ENCODE results near the gene NKG7. TPM values are rescaled to one million over a fixed set of nuclear protein-coding genes. Genes with fewer than 3 reads are reported as not detected.

Gene NKG7
- total and polyA plus RNA-seq, 2 experiments from 2014 or later: not detected

DNA sequence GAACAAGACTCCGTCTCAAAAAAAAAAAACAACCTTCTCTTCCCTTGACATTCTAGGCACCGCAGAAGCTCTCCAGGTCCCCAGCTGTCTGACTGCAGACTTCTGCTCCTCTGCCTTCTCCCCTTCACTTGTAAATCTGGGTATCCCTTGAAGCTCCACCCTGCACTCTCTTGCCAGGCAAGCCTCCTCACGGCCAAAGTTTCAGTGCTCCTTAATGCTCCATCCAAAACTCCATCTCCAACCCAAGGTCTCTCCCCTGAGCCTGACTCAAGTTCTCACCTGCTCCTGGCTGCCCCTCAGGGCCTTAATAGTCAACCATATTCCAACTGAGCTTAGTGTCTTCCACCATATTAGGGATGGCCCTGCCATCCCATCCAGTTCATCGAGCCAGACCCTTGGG lies 2.2 kb downstream of the NKG7 start:
- H3K4me1 ChIP-seq (ENCODE audit: insufficient read depth): peaks cover 12% of the 10 kb centered on the region; the same call in 1 of the 2 replicates
- no peaks in the 10 kb centered on the region; the same call in 2 of the 3 replicates for H3K9me3 Mint-ChIP-seq
- no peak overlapping the region for H3K27ac ChIP-seq (ENCODE audit: low read depth)
- no peak overlapping the region for H2AFZ ChIP-seq
- H3K36me3 ChIP-seq (ENCODE audit: insufficient read depth): no peaks in the 10 kb centered on the region
- no peaks in the 10 kb centered on the region for H4K20me1 ChIP-seq (replicated peaks; ENCODE audit: insufficient read depth)
- H3K4me1 Mint-ChIP-seq: peaks cover 15% of the 10 kb centered on the region
- no peaks in the 10 kb centered on the region for H3K27me3 ChIP-seq (ENCODE audit: insufficient read depth)
- peaks cover 20% of the 10 kb centered on the region for H3K27me3 Mint-ChIP-seq (ENCODE audit: insufficient read depth, low read depth, poor library complexity)
- 0 out of 2 replicates have a peak, but pooled peaks cover 4% of the 10 kb centered on the region for H3K79me2 ChIP-seq (replicated peaks; ENCODE audit: insufficient read depth)
- no peak overlapping the region; the same call in 2 of the 3 replicates for H3K4me3 Mint-ChIP-seq
- 0 out of 2 replicates have a peak, but pooled peaks cover 2% of the 10 kb centered on the region for H3K9me2 ChIP-seq (ENCODE audit: insufficient read depth)
- H3K27ac Mint-ChIP-seq: no peak overlapping the region
- TF ChIP-seq ZNF331 (CRISPR knock-in tag; IDR thresholded peaks at IDR 0.05; ENCODE audit: low read depth): no peak
- TF ChIP-seq, protein P1, sequence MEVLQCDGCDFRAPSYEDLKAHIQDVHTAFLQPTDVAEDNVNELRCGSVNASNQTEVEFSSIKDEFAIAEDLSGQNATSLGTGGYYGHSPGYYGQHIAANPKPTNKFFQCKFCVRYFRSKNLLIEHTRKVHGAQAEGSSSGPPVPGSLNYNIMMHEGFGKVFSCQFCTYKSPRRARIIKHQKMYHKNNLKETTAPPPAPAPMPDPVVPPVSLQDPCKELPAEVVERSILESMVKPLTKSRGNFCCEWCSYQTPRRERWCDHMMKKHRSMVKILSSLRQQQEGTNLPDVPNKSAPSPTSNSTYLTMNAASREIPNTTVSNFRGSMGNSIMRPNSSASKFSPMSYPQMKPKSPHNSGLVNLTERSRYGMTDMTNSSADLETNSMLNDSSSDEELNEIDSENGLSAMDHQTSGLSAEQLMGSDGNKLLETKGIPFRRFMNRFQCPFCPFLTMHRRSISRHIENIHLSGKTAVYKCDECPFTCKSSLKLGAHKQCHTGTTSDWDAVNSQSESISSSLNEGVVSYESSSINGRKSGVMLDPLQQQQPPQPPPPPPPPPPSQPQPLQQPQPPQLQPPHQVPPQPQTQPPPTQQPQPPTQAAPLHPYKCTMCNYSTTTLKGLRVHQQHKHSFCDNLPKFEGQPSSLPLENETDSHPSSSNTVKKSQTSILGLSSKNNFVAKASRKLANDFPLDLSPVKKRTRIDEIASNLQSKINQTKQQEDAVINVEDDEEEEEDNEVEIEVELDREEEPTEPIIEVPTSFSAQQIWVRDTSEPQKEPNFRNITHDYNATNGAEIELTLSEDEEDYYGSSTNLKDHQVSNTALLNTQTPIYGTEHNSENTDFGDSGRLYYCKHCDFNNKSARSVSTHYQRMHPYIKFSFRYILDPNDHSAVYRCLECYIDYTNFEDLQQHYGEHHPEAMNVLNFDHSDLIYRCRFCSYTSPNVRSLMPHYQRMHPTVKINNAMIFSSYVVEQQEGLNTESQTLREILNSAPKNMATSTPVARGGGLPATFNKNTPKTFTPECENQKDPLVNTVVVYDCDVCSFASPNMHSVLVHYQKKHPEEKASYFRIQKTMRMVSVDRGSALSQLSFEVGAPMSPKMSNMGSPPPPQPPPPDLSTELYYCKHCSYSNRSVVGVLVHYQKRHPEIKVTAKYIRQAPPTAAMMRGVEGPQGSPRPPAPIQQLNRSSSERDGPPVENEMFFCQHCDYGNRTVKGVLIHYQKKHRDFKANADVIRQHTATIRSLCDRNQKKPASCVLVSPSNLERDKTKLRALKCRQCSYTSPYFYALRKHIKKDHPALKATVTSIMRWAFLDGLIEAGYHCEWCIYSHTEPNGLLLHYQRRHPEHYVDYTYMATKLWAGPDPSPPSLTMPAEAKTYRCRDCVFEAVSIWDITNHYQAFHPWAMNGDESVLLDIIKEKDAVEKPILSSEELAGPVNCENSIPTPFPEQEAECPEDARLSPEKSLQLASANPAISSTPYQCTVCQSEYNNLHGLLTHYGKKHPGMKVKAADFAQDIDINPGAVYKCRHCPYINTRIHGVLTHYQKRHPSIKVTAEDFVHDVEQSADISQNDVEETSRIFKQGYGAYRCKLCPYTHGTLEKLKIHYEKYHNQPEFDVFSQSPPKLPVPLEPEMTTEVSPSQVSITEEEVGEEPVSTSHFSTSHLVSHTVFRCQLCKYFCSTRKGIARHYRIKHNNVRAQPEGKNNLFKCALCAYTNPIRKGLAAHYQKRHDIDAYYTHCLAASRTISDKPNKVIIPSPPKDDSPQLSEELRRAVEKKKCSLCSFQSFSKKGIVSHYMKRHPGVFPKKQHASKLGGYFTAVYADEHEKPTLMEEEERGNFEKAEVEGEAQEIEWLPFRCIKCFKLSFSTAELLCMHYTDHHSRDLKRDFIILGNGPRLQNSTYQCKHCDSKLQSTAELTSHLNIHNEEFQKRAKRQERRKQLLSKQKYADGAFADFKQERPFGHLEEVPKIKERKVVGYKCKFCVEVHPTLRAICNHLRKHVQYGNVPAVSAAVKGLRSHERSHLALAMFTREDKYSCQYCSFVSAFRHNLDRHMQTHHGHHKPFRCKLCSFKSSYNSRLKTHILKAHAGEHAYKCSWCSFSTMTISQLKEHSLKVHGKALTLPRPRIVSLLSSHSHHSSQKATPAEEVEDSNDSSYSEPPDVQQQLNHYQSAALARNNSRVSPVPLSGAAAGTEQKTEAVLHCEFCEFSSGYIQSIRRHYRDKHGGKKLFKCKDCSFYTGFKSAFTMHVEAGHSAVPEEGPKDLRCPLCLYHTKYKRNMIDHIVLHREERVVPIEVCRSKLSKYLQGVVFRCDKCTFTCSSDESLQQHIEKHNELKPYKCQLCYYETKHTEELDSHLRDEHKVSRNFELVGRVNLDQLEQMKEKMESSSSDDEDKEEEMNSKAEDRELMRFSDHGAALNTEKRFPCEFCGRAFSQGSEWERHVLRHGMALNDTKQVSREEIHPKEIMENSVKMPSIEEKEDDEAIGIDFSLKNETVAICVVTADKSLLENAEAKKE (CRISPR knock-in tag; IDR thresholded peaks at IDR 0.05): no peak
- H3K4me2 ChIP-seq: no peak overlapping the region
- ATAC-seq (no peak), DNase-seq (ENCODE audit: low spot score) (no peak)
- no peaks in the 10 kb centered on the region; the same call in 2 of the 3 replicates for H3K36me3 Mint-ChIP-seq (ENCODE audit: low read depth)
- H3F3A ChIP-seq (replicated peaks; ENCODE audit: low read depth): no peaks in the 10 kb centered on the region; the same call in 1 of the 2 replicates
- H3K4me3 ChIP-seq: no peak overlapping the region

DNA sequence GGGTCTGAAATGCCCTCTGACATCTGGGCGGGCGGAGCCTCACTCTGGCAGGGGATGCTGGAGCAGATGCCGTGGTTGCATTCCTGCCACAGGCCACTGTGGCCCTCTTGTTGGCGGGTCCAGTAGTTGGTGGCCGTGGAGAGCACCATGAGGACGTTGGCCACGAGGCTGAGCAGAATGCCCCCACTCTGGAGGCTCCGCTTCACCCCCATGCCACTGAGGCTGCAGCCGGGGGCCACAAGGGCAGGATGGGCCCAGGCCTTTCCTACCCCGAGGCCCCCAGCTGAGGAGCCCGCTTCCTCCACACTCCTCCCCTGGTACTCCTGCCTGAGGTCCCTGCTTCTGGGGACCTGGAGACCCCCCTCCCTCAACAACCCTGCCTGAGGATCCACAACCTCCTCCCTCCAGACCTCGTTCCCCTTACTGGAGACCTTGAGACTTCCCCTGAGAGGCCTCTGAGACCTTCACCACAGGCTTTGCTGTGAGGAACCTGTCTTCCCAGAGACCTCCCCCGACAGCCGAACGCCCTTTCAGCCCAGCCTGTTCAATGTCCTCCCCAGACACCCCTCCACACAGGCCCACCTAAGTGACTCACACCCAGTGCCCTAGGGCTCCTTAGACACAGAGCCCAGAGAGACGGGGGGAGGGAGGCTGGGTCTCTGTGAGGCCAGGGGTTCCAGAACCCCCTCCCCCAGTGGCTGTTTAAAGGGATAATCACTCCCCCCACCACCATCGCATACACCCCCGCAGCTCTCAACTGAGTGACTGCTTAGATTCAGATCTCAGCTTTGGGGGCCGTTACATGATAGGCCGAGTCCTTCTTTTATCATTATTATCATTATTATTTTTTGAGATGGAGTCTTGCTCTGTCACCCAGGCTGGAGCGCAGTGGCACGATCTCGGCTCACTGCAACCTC lies 3.8 kb downstream of the NKG7 start, which contains the start of gene CLDND2:
Gene CLDND2 (minus strand): TSS at position 638 of the 917 bp plus-strand sequence. CDS start 426 bp downstream, at position 212.
- Mint-ChIP-seq H3K4me3 (peak within 1 kb of the TSS; percentile 99), H3K4me1 (peaks cover 21% of the 10 kb centered on the region), H3K27me3 (ENCODE audit: insufficient read depth, low read depth, poor library complexity) (peaks cover 18% of the 10 kb centered on the region), H3K9me3 (no peaks in the 10 kb centered on the region; the same call in 2 of the 3 replicates), H3K27ac (peak within 1 kb of the TSS; percentile 96), H3K36me3 (ENCODE audit: low read depth) (no peaks in the 10 kb centered on the region; the same call in 2 of the 3 replicates)
- H3K79me2 ChIP-seq (replicated peaks; ENCODE audit: insufficient read depth): 0 out of 2 replicates have a peak, but pooled peaks cover 4% of the 10 kb centered on the region
- peak within 1 kb of the TSS; percentile 86 for H3K27ac ChIP-seq (ENCODE audit: low read depth)
- peak within 1 kb of the TSS; percentile 69 for H2AFZ ChIP-seq
- peak; percentile 2; the same call in 1 of the 3 replicates for ATAC-seq
- peaks cover 15% of the 10 kb centered on the region; the same call in 1 of the 2 replicates for H3K4me1 ChIP-seq (ENCODE audit: insufficient read depth)
- H3K4me3 ChIP-seq: peak within 1 kb of the TSS; percentile 98
- no peak for DNase-seq (ENCODE audit: low spot score)
- H3K27me3 ChIP-seq (ENCODE audit: insufficient read depth): no peaks in the 10 kb centered on the region
- H3K36me3 ChIP-seq (ENCODE audit: insufficient read depth): no peaks in the 10 kb centered on the region
- no peaks in the 10 kb centered on the region for H4K20me1 ChIP-seq (replicated peaks; ENCODE audit: insufficient read depth)
- no peaks in the 10 kb centered on the region; the same call in 1 of the 2 replicates for H3F3A ChIP-seq (replicated peaks; ENCODE audit: low read depth)
- no peaks in the 10 kb centered on the region for H3K9me2 ChIP-seq (ENCODE audit: insufficient read depth)
- peak within 1 kb of the TSS; percentile 89 for H3K4me2 ChIP-seq
- TF ChIP-seq ZNF114 (CRISPR knock-in tag; IDR thresholded peaks at IDR 0.05) (no peak), CREB1 (CRISPR knock-in tag; IDR thresholded peaks at IDR 0.05; ENCODE audit: low read depth) (no peak), EZH2phosphoT487 (IDR thresholded peaks at IDR 0.05; ENCODE audit: unreplicated experiment) (no peak), POLR2AphosphoS5 (IDR thresholded peaks at IDR 0.05; ENCODE audit: low read depth) (no peak), EZH2 (IDR thresholded peaks at IDR 0.05; ENCODE audit: low read depth, unreplicated experiment) (no peak)
- TF ChIP-seq, protein P2, sequence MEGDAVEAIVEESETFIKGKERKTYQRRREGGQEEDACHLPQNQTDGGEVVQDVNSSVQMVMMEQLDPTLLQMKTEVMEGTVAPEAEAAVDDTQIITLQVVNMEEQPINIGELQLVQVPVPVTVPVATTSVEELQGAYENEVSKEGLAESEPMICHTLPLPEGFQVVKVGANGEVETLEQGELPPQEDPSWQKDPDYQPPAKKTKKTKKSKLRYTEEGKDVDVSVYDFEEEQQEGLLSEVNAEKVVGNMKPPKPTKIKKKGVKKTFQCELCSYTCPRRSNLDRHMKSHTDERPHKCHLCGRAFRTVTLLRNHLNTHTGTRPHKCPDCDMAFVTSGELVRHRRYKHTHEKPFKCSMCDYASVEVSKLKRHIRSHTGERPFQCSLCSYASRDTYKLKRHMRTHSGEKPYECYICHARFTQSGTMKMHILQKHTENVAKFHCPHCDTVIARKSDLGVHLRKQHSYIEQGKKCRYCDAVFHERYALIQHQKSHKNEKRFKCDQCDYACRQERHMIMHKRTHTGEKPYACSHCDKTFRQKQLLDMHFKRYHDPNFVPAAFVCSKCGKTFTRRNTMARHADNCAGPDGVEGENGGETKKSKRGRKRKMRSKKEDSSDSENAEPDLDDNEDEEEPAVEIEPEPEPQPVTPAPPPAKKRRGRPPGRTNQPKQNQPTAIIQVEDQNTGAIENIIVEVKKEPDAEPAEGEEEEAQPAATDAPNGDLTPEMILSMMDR (conservative IDR thresholded peaks at IDR 0.05; ENCODE audit: low read depth in 2 of 2): no peak
